Activated CD8-positive, alpha-beta T cell treated with anti-CD3 and anti-CD28 coated beads for 36 hours (primary cell): ENCODE measurements around the gene FUT8. TPM values are rescaled to one million over a fixed set of nuclear protein-coding genes. Genes with fewer than 3 reads are reported as not detected.

Experiments used
- ATAC-seq: fragments of 200-7000 bp; cut with Tn5 transposase; one replicate; pipeline ENCODE4 v1.10.0; 2021; ENCODE audit warnings: mild to moderate bottlenecking, moderate library complexity
- CTCF ChIA-PET: fragments of 350-600 bp; sonication (Branson Sonifier 250); formaldehyde crosslinking; loops from one replicate; lab custom pipeline; 2021; ENCODE audit warnings: antibody characterized with exemption; lab: Charles Lee
- POLR2A ChIA-PET: fragments of 350-600 bp; sonication (Branson Sonifier 250); formaldehyde crosslinking; loops from one replicate; lab custom pipeline; 2021; ENCODE audit warnings: antibody characterized with exemption; lab: Charles Lee
- DNase-seq: peaks from one replicate; pipeline ENCODE4 v3.0.0-alpha.2; 2020
- H3K27ac Mint-ChIP-seq: one replicate; pipeline ENCODE4 v1.8.0; 2021; ENCODE audit warnings: mild to moderate bottlenecking, mixed read lengths
- H3K27me3 Mint-ChIP-seq: one replicate; pipeline ENCODE4 v1.8.0; 2021; ENCODE audit warnings: mixed read lengths
- H3K36me3 Mint-ChIP-seq: one replicate; pipeline ENCODE4 v1.8.0; 2021; ENCODE audit warnings: low read depth, mixed read lengths
- H3K4me1 Mint-ChIP-seq: one replicate; pipeline ENCODE4 v1.8.0; 2021; ENCODE audit warnings: low read depth, mixed read lengths
- H3K4me3 Mint-ChIP-seq: one replicate; pipeline ENCODE4 v1.8.0; 2021; ENCODE audit warnings: mild to moderate bottlenecking, moderate library complexity, mixed read lengths
- H3K9me3 Mint-ChIP-seq: one replicate; pipeline ENCODE4 v1.8.0; 2021; ENCODE audit warnings: mixed read lengths
- CTCF ChIP-seq: fragments of 200-600 bp; IDR thresholded peaks from one replicate; pipeline ENCODE4 v1.8.0; 2022; ENCODE audit warnings: antibody characterized with exemption, mild to moderate bottlenecking
- intact Hi-C: fragments of 100-400 bp; cut with micrococcal nuclease; formaldehyde crosslinking; loops from one replicate; pipeline ENCODE4 v1.10.0; 2022
- total RNA-seq, 2 experiments: library from RNA; stranded (reverse); gene quantifications; one replicate each; pipeline ENCODE4 v1.2.3, GENCODE V29; 2021

FUT8 gene
- total RNA-seq, 2 experiments from 2014 or later: 55.7 to 61.0 TPM

- Mint-ChIP-seq H3K4me1 (peaks cover 66% of the 10 kb centered on the region), H3K27me3 (no peaks in the 10 kb centered on the region), H3K36me3 (peaks cover 44% of the 10 kb centered on the region), H3K9me3 (peaks cover 5% of the 10 kb centered on the region), H3K4me3 (no peak overlapping the region), H3K27ac (peak overlapping the region; percentile 82)
- ChIA-PET CTCF (interaction anchor here (1.2 to 1.3 kb wide), 2 partner anchors 18 to 28 kb away, joined by 4 to 5 read pairs; no protein-coding TSS in a partner anchor), POLR2A (no interaction called here)
- DNase-seq: no peak
- no peak for TF ChIP-seq CTCF
- peak; percentile 45 for ATAC-seq
- intact Hi-C loops: no loop called here
Observed at GRCh38 chr14:65433157-65433556, 20.6 kb downstream of the FUT8 start.

GRCh38 chr14:65433646-65434045 is 21.1 kb downstream of the FUT8 start:
- CTCF ChIA-PET: interaction anchor here (1.0 to 1.3 kb wide), 3 partner anchors 18 to 28 kb away, joined by 3 to 5 read pairs (median 4); no protein-coding TSS in a partner anchor
- ATAC-seq: no peak
- POLR2A ChIA-PET: no interaction called here
- no peak for TF ChIP-seq CTCF
- intact Hi-C loops: no loop called here
- peaks cover 42% of the 10 kb centered on the region for H3K36me3 Mint-ChIP-seq
- H3K4me3 Mint-ChIP-seq: no peak overlapping the region
- no peak for DNase-seq
- peaks cover 68% of the 10 kb centered on the region for H3K4me1 Mint-ChIP-seq
- peak overlapping the region; percentile 82 for H3K27ac Mint-ChIP-seq
- peaks cover 5% of the 10 kb centered on the region for H3K9me3 Mint-ChIP-seq
- no peaks in the 10 kb centered on the region for H3K27me3 Mint-ChIP-seq

- Mint-ChIP-seq H3K27me3 (no peaks in the 10 kb centered on the region), H3K4me1 (peaks cover 69% of the 10 kb centered on the region), H3K27ac (peak overlapping the region; percentile 82), H3K36me3 (peaks cover 42% of the 10 kb centered on the region), H3K4me3 (no peak overlapping the region), H3K9me3 (peaks cover 5% of the 10 kb centered on the region)
- no peak for TF ChIP-seq CTCF
- intact Hi-C loops: no loop called here
- CTCF ChIA-PET: interaction anchor here (1.0 to 1.3 kb wide), 4 partner anchors 18 to 37 kb away, joined by 3 to 5 read pairs (median 4); no protein-coding TSS in a partner anchor
- POLR2A ChIA-PET: no interaction called here
- DNase-seq (no peak), ATAC-seq (no peak)
Observed at GRCh38 chr14:65434216-65434850, 21.8 kb downstream of the FUT8 start.

GRCh38 chr14:65438266-65438933 is 25.9 kb downstream of the FUT8 start:
- peak overlapping the region; percentile 96 for H3K27ac Mint-ChIP-seq
- peaks cover 5% of the 10 kb centered on the region for H3K9me3 Mint-ChIP-seq
- peak overlapping the region; percentile 24 for H3K4me3 Mint-ChIP-seq
- CTCF ChIA-PET: interaction anchor here (0.9 to 1.5 kb wide), 8 partner anchors 9 to 511 kb away, joined by 3 to 7 read pairs (median 3); no protein-coding TSS in a partner anchor
- ATAC-seq (peak; percentile 85), DNase-seq (no peak)
- H3K4me1 Mint-ChIP-seq: peaks cover 54% of the 10 kb centered on the region
- POLR2A ChIA-PET: interaction anchor here (0.7 to 0.9 kb wide), 3 partner anchors 21 to 152 kb away, joined by 3 to 4 read pairs (median 3); no protein-coding TSS in a partner anchor
- H3K27me3 Mint-ChIP-seq: no peaks in the 10 kb centered on the region
- TF ChIP-seq CTCF: no peak
- peaks cover 38% of the 10 kb centered on the region for H3K36me3 Mint-ChIP-seq
- intact Hi-C loops: no loop called here
